ENCODE data around the gene MAF.

- TF ChIP-seq CTCF (IDR thresholded peaks at IDR 0.05 in 8 of 11, conservative IDR thresholded peaks at IDR 0.05 in 3 of 11), result no peak
- TF ChIP-seq POLR2A (IDR thresholded peaks at IDR 0.05), result no peak
These were observed 4.5 kb downstream of the MAF start for GRCh38 chr16:79595931-79596450.
